IMR-90 (cell line): Measurements from ENCODE around the gene CAP2. TPM values are rescaled to one million over a fixed set of nuclear protein-coding genes. Genes with fewer than 3 reads are reported as not detected.

Experiments
- ATAC-seq: fragments of 200-7000 bp; cut with Tn5 transposase; 2 replicates; pipeline ENCODE4 v1.9.1; 2020; ENCODE audit warnings: low read depth, mild to moderate bottlenecking, moderate library complexity
- BruUV-seq: library from RNA; stranded (reverse); fragments of 400-500 nt; replicated peaks from 2 replicates; lab custom pipeline; 2021; lab: Mats Ljungman, UMichigan
- CTCF ChIA-PET: fragments of 300-600 bp; formaldehyde crosslinking; extraction: SDS; loops from one replicate; lab custom pipeline; 2021; ENCODE audit warnings: antibody characterized with exemption; lab: Yijun Ruan, JAX
- POLR2A ChIA-PET: fragments of 300-600 bp; sonication (Branson Sonifier 250); formaldehyde crosslinking; loops from one replicate; lab custom pipeline; 2022; ENCODE audit warnings: antibody characterized with exemption; ENCODE audit not compliant: unreplicated experiment; lab: Charles Lee
- DNase-seq: peaks from one replicate; pipeline ENCODE4 v3.0.0; 2013
- H2AFZ ChIP-seq: replicated peaks from 2 replicates; pipeline ENCODE3; 2013; ENCODE audit warnings: low read length, mild to moderate bottlenecking; ENCODE audit not compliant: poor library complexity
- H2AK5ac ChIP-seq: 2 replicates; pipeline ENCODE4 v1.6.1; 2013; ENCODE audit warnings: low read depth, low read length, inconsistent platforms
- H2AK9ac ChIP-seq: replicated peaks from 2 replicates; pipeline ENCODE3; 2013; ENCODE audit warnings: mild to moderate bottlenecking, low read depth, low read length, moderate library complexity; ENCODE audit not compliant: poor library complexity
- H2BK120ac ChIP-seq: 2 replicates; pipeline ENCODE4 v1.6.1; 2013; ENCODE audit warnings: low read depth, low read length, inconsistent platforms
- H2BK15ac ChIP-seq: 3 replicates; pipeline ENCODE4 v1.6.1; 2013; ENCODE audit warnings: low read depth, low read length, inconsistent platforms
- H2BK20ac ChIP-seq: 2 replicates; pipeline ENCODE4 v1.6.1; 2013; ENCODE audit warnings: low read depth, mild to moderate bottlenecking, inconsistent platforms, low read length, moderate library complexity
- H2BK5ac ChIP-seq: 2 replicates; pipeline ENCODE4 v1.6.1; 2013; ENCODE audit warnings: mild to moderate bottlenecking, low read depth, low read length, inconsistent platforms; ENCODE audit not compliant: poor library complexity, severe bottlenecking
- H3K14ac ChIP-seq: replicated peaks from 2 replicates; pipeline ENCODE4 v1.6.1; 2013; ENCODE audit warnings: low read depth, low read length, inconsistent platforms
- H3K18ac ChIP-seq: 2 replicates; pipeline ENCODE4 v1.6.1; 2013; ENCODE audit warnings: low read depth, low read length, control low read depth
- H3K23ac ChIP-seq: 2 replicates; pipeline ENCODE4 v1.6.1; 2013; ENCODE audit warnings: low read depth, low read length, inconsistent platforms
- H3K27ac ChIP-seq: 2 replicates; pipeline ENCODE4 v1.5.1; 2013; ENCODE audit warnings: mild to moderate bottlenecking, control low read depth, low read length; ENCODE audit not compliant: insufficient read depth
- H3K27me3 ChIP-seq: 2 replicates; pipeline ENCODE4 v1.6.1; 2013; ENCODE audit warnings: low read length; ENCODE audit not compliant: control insufficient read depth, insufficient read depth
- H3K36me3 ChIP-seq: 2 replicates; pipeline ENCODE4 v1.6.1; 2013; ENCODE audit warnings: low read length, mixed read lengths; ENCODE audit not compliant: control insufficient read depth, insufficient read depth
- H3K4ac ChIP-seq: 2 replicates; pipeline ENCODE4 v1.6.1; 2013; ENCODE audit warnings: low read depth, low read length, inconsistent platforms
- H3K4me1 ChIP-seq: 2 replicates; pipeline ENCODE4 v1.6.1; 2013; ENCODE audit warnings: low read length, mixed read lengths; ENCODE audit not compliant: control insufficient read depth, insufficient read depth
- H3K4me2 ChIP-seq: 2 replicates; pipeline ENCODE4 v1.6.1; 2013; ENCODE audit warnings: low read depth, mild to moderate bottlenecking, control low read depth, low read length, moderate library complexity
- H3K4me3 ChIP-seq: 2 replicates; pipeline ENCODE4 v1.5.1; 2013; ENCODE audit warnings: low read depth, mild to moderate bottlenecking, control low read depth, low read length, moderate library complexity; ENCODE audit not compliant: insufficient read depth
- H3K56ac ChIP-seq: 2 replicates; pipeline ENCODE4 v1.6.1; 2013; ENCODE audit warnings: low read length, inconsistent platforms; ENCODE audit not compliant: insufficient read depth; ENCODE audit errors: extremely low read depth
- H3K79me1 ChIP-seq, 2 experiments: 2 replicates each; pipeline ENCODE4 v1.6.1; 2013; ENCODE audit warnings: low read length in 2 of 2, inconsistent platforms in 1 of 2, low read depth in 1 of 2
- H3K9ac ChIP-seq: 2 replicates; pipeline ENCODE4 v1.6.1; 2013; ENCODE audit warnings: low read depth, low read length, control low read depth
- H3K9me1 ChIP-seq: 2 replicates; pipeline ENCODE4 v1.6.1; 2013; ENCODE audit warnings: low read length, inconsistent platforms; ENCODE audit not compliant: insufficient read depth
- H3K9me3 ChIP-seq: 2 replicates; pipeline ENCODE4 v1.6.1; 2013; ENCODE audit warnings: low read length; ENCODE audit not compliant: control insufficient read depth, insufficient read depth
- H4K20me1 ChIP-seq: 2 replicates; pipeline ENCODE4 v1.6.1; 2013; ENCODE audit warnings: low read length, inconsistent platforms; ENCODE audit not compliant: insufficient read depth
- H4K5ac ChIP-seq: 2 replicates; pipeline ENCODE4 v1.6.1; 2013; ENCODE audit warnings: mild to moderate bottlenecking, low read depth, low read length, control low read depth
- H4K8ac ChIP-seq, 2 experiments: 2 replicates each; pipeline ENCODE4 v1.6.1; 2013; ENCODE audit warnings: low read depth in 2 of 2, low read length in 2 of 2, control low read depth in 1 of 2, inconsistent platforms in 1 of 2
- H4K91ac ChIP-seq: 2 replicates; pipeline ENCODE4 v1.6.1; 2013; ENCODE audit warnings: low read depth, low read length, inconsistent platforms; ENCODE audit not compliant: insufficient read depth
- BHLHE40 ChIP-seq: fragments of 150-350 bp; IDR thresholded peaks from 2 replicates; pipeline ENCODE4 v1.6.1; 2016; ENCODE audit warnings: mild to moderate bottlenecking, low read depth, low read length
- CEBPB ChIP-seq: IDR thresholded peaks from 2 replicates; pipeline ENCODE4 v1.6.1; 2012; ENCODE audit warnings: low read depth, low read length, improper control_type of control experiment
- MAFK ChIP-seq: IDR thresholded peaks from 2 replicates; pipeline ENCODE4 v1.6.1; 2012; ENCODE audit warnings: low read depth, low read length, improper control_type of control experiment
- NFE2L2 ChIP-seq: fragments of 150-350 bp; IDR thresholded peaks from 2 replicates; pipeline ENCODE4 v1.6.1; 2016; ENCODE audit warnings: low read depth, mild to moderate bottlenecking, low read length
- WGBS, 2 experiments: methylation state at CpG; one replicate each; pipeline versions ENCODE4 v1.1.5 to v1.1.7; 2013; ENCODE audit warnings: missing lambda C conversion rate in 2 of 2; ENCODE audit not compliant: insufficient read length in 1 of 2; ENCODE audit errors: extremely low coverage in 2 of 2; 5-methylcytosine and 5-hydroxymethylcytosine counted together
- dilution Hi-C: fragments of 300-500 bp; cut with HindIII; formaldehyde crosslinking; loops from one replicate; pipeline ENCODE4 v1.14.3; 2018; ENCODE audit warnings: low sequenced_read_pairs; ENCODE audit not compliant: unreplicated experiment
- in situ Hi-C: fragments of 300-500 bp; cut with MboI; formaldehyde crosslinking; loops from 3 replicates; pipeline ENCODE4 v1.14.3; 2019; ENCODE audit warnings: low sequenced_read_pairs, inconsistent platforms, mixed read lengths
- intact Hi-C: fragments of 100-400 bp; cut with micrococcal nuclease; formaldehyde crosslinking; loops from 2 replicates; pipeline ENCODE4 v1.10.0; 2022
- microRNA-seq, 2 experiments: library from miRNA; stranded (forward) in 1 of 2; unstranded in 1 of 2; fragments of 10-50 nt in 1 of 2; fragments of <30 nt in 1 of 2; gene quantifications in 1 of 2; microRNA quantifications in 1 of 2; one replicate each; pipeline versions ENCODE3 to v1.1.0; 2013 to 2020; ENCODE audit not compliant: insufficient read depth in 1 of 2, insufficient read length in 1 of 2, unreplicated experiment in 1 of 2
- polyA plus RNA-seq, 3 experiments: library from polyadenylated mRNA; depleted of rRNA; stranded (reverse); fragments of >200 nt; gene quantifications; 2 replicates each; pipeline ENCODE4 v1.2.3, GENCODE V29; 2012; ENCODE audit warnings: low replicate concordance in 1 of 3
- small RNA-seq, 5 experiments: library from RNA; depleted of rRNA; stranded (forward); fragments of <200 nt; gene quantifications; one replicate each; pipeline ENCODE3, GENCODE V24; 2012
- total RNA-seq: library from RNA; depleted of rRNA; stranded (reverse); fragments of >200 nt; gene quantifications from 2 replicates; pipeline ENCODE4 v1.2.3, GENCODE V29; 2012; rRNA removed

Gene CAP2
- total and polyA plus RNA-seq, 2 of the 4 experiments (the other 2 are of a cell fraction) = 14.5 to 27.5 TPM

DNA sequence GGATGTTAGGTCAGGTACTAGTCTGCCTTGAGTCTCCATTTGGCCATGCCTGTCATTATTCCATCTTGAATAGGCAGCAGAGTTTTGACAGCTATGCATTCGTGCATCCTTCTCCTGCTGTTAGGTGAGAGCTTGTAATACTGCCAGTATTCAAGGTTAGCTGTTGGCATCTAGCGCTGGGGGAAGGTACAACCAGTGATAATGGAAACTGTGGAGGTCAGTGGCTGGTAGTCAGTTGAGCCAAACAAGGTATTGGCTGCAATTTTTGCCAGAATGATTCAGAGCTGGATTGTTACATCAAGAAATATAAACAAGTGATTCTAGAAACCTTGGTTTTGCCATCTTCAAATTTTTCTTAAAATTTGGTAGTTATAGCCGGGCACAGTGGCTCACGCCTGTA is 213.2 kb downstream of the CAP2 start:
- CTCF ChIA-PET = interaction anchor here (0.6 kb wide), 2 partner anchors 44 to 95 kb away, joined by 3 to 4 read pairs; no protein-coding TSS in a partner anchor
- no peak overlapping the region for H3K14ac ChIP-seq
- no peaks in the 10 kb centered on the region for H3K27me3 ChIP-seq
- no peak overlapping the region for H3K4me3 ChIP-seq
- H3K79me1 ChIP-seq = peaks cover 5 to 6% of the 10 kb centered on the region in 2 experiments; a peak in 2 of 4 replicates
- no peak for DNase-seq
- H3K36me3 ChIP-seq = peaks cover 6% of the 10 kb centered on the region
- no peak for ATAC-seq
- no peak overlapping the region for H3K9ac ChIP-seq
- no peak overlapping the region for H2BK15ac ChIP-seq
- dilution Hi-C loops = no loop called here
- H3K27ac ChIP-seq = no peak overlapping the region
- no peak for TF ChIP-seq NFE2L2
- no peak for TF ChIP-seq MAFK
- TF ChIP-seq BHLHE40 = no peak
- no peak for TF ChIP-seq CEBPB
- peaks cover 5% of the 10 kb centered on the region; the same call in 1 of the 2 replicates for H3K4me1 ChIP-seq
- H3K23ac ChIP-seq = no peak overlapping the region
- H2BK20ac ChIP-seq = no peak overlapping the region
- no peaks in the 10 kb centered on the region for H3K9me3 ChIP-seq
- no peak overlapping the region for H2AK9ac ChIP-seq
- H4K20me1 ChIP-seq = no peaks in the 10 kb centered on the region
- intact Hi-C loops = no loop called here
- H4K91ac ChIP-seq = no peak overlapping the region
- H3K9me1 ChIP-seq = 0 out of 2 replicates have a peak, but pooled peaks cover 4% of the 10 kb centered on the region
- no peak overlapping the region for H3K56ac ChIP-seq
- POLR2A ChIA-PET = no interaction called here
- H2AFZ ChIP-seq = no peak overlapping the region
- H3K4ac ChIP-seq = no peak overlapping the region
- no TSS peak for BruUV-seq
- 100% methylated on average over 2 of the region's 4 CpGs; no CpG with 5 or more reads in 1 of the 2 experiments for WGBS, 2 experiments
- no peak overlapping the region for H2AK5ac ChIP-seq
- H2BK120ac ChIP-seq = no peak overlapping the region
- H4K5ac ChIP-seq = no peak overlapping the region
- no peak overlapping the region for H3K18ac ChIP-seq
- in situ Hi-C loops = no loop called here
- H4K8ac ChIP-seq = no peak overlapping the region
- H3K4me2 ChIP-seq = no peak overlapping the region
- H2BK5ac ChIP-seq = no peak overlapping the region

Small RNA genes within 50 kb of the gene (microRNA-seq; reads per million reads assigned to microRNA genes)
- not detected for gene SUMO2P13 (ENCODE audit: insufficient read depth, insufficient read length)

Small RNA genes within 50 kb of the gene (small RNA-seq; reads per million reads assigned to genes)
- 0 reads per million in 5 experiments for gene SUMO2P13

Other genes starting within 250 kb of the CAP2 start
- gene RBM24, start 112.2 kb upstream of the CAP2 start, total RNA-seq = 4.1 and 6.7 TPM in 2 replicates
- gene RBM24, start 112.2 kb upstream of the CAP2 start, polyA plus RNA-seq (2012; rRNA removed) = 6.6 and 8.1 TPM in 2 replicates
- gene FAM8A1, start 206.7 kb downstream of the CAP2 start, total RNA-seq = 8.2 and 17.2 TPM in 2 replicates
- 6.2 and 8.1 TPM in 2 replicates for gene FAM8A1, start 206.7 kb downstream of the CAP2 start, polyA plus RNA-seq (2012; rRNA removed)